Measurements from ENCODE around the gene ACYP2.

DNA sequence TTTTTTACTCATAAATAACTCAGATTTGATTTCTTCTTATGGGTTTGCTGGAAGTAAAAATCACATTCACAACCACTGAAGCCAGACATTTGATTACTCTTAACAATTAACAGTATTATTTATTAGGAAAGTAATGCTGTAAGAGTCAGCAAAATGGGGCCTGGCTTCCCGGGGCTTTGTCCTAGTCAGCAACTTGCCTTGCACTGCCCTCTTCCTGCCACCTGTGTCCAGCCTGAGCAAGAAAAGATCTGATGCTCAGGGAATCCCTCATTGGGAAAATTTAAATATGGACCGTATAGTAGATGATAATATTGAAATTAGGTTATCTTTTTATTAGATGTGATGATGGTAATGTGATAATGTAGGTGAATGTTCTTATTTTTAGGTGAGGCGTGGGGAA, 30.8 kb upstream of the ACYP2 start:
- no peak for TF ChIP-seq GATA2 (IDR thresholded peaks at IDR 0.05; ENCODE audit: low read depth, low read length)
- TF ChIP-seq GATA3 (IDR thresholded peaks at IDR 0.05; ENCODE audit: low read depth, low read length) = no peak

All from SH-SY5Y (cell line).